Stimulated activated CD4-positive, alpha-beta T cell treated with anti-CD3 and anti-CD28 coated beads, Interleukin-2, amount 100 ng/mL, for 48 hours (primary cell): ENCODE results near the gene CYP2W1.

Source experiments
- DNase-seq, 2 donors: peaks; one replicate each; pipeline ENCODE4 v3.0.0-alpha.2; 2020

Gene CYP2W1

GRCh38 chr7:982511-983003, 424 bp upstream of the CYP2W1 start:
- no peak for DNase-seq

DNA sequence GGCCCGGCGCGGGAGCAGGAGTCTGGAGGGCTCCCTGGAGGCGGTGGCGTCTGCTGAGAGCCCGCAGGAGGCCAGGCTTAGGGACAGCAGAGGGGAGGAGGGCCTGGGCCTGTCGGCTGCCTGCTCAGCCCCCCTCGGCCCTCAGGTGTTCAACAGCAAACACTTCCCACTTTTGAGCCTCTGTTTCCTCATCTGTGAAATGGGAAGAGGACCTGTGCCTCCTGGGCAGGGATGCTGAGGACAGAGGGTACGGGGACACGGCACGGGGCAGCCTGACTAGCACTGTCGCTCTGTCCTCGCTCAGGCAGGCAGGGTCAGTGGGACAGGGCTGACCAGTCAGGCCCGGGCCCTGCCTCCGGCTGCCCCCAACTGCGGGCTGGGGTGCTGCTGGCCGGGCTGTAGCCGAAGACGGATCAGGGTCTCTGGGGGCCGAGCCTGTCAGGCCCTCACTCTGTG, 663 bp downstream of the CYP2W1 start:
- no peak for DNase-seq

- no peak for DNase-seq
Observed at GRCh38 chr7:984361-985126, 1.6 kb downstream of the CYP2W1 start.

GRCh38 chr7:985127-985416, 2.1 kb downstream of the CYP2W1 start:
- DNase-seq: no peak

DNA sequence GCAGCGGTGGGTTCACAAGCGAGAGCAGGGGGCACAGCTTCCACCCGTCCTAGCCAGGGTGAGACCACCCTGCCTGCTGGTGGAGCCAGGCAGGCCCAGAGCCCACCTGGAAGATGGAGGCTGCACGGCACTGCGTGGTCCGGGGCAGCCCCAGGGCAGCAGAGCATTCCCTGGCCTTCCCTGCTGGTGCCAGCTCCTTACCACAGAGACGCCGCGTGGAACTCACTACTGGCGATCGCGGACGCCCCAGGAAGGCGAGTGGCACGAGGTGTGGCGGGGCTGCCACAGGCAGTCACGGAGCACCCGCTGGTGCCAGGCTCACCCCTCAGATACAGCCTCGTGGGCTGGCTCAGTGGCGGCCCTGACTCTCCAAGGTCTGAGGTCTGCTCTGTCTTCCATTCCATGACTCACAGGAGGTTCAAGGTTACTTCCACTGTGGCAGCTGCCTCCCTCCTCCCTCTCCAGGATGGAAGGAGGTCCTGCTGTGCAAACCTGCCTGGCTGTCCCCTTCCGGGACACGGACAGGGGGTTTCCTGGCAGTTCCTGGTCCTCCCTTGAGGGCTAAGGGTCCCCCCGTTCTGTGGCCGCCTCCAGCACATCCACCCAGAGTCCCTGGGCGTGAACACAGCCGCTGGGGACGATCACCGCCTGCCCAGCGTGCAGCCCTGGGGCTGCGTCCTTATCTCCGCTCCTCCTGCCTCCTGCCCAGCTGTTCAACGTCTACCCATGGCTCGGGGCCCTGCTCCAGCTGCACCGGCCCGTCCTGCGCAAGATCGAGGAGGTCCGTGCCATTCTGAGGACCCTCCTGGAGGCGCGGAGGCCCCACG, 3.1 kb downstream of the CYP2W1 start:
- no peak for DNase-seq

GRCh38 chr7:986766-987751, 4.1 kb downstream of the CYP2W1 start:
- no peak for DNase-seq

- DNase-seq: no peak
Observed at GRCh38 chr7:987909-988308, 4.9 kb downstream of the CYP2W1 start.

- DNase-seq: no peak
Observed at GRCh38 chr7:988426-988911, 5.5 kb downstream of the CYP2W1 start.

- DNase-seq: no peak
Observed at GRCh38 chr7:988963-989529, 6.1 kb downstream of the CYP2W1 start.

GRCh38 chr7:990352-990932, 7.5 kb downstream of the CYP2W1 start:
- DNase-seq: no peak

- no peak for DNase-seq
Observed at GRCh38 chr7:990933-991728, 8.2 kb downstream of the CYP2W1 start.

DNA sequence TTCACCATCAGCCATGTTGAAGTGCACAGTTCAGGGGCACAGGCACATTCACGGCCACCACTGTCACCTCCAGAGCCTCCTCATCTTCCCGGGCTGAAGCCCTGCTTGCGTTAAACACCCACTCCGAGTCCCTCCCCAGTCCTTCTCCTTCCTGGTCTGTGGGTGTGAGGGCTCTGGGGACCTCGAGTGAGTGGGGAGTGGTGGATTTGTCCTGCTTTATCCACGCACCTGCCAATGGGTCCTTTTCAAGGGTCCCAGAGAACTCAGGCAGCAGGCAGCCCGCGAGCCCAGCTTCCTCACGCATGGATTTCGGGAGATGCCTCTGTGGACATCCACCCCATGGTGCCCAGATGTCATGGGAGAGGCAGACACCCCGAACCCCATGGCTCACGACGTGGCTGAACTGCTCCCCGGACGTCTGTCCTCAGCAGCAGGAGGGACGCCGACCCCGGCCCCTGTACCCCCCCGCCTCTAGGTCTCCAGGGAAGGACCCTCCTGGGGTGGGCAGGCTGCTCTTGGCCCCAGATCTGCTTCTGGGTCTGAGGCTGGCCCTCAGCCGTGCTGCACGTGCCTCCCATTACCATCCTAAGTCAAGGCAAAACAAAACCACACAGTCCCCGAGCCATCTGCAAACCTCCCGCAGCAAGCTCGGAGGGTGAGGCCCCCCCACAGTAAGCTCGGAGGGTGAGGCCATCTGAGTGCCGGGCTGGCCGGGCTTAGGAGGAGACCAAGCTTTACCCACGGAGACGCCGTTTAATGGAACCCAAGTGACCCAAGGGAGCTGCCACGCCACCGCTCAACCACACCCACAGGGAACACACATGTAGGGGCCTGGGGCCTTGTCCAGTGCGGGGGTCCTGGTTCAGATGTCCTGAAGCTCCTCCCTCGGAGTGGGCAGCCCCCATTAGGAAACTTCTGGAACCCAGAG, 9.0 kb downstream of the CYP2W1 start:
- DNase-seq: no peak

DNA sequence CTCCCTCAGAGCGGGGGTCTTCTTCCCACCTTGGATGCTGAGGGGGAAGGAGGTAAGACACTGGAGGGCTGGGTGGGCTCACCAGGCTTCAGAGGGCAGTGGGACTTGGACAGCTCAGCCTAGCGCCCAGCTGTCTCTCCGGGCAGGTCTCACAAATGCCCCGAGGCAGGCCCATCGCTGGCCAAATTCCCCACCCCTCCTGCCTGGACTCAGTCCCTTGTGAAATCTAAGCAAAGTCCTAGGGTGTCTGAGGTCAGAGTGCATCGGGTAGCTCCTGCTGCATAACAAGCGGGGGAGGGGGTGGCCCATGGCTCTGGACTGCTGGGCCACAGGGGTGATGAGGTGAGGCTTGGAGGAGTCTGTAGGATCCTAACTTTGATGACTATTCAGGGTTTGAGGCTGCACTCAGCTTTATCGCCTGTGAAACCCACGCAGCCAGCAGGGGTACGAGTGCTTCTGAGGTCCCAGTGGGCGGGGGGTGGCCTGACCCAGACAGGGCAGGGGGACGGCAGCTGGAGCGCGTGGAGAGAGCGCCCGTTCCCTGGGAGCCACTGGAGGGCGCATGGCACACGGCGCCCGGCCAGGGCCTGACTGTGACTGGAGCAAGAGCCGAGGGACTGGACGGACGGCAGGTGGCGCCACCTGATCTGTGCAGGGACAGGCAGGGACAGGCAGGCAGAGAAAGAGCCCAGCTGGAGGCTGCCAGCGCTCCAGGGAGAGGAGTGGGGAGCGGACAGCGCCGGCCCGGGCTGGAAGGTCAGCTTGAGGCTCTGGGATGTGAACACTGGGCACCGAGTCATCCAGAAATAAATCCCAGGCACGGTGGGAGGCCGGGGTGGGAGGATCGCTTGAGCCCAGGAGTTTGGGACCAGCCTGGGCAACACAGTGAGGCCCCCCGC, 10.0 kb downstream of the CYP2W1 start:
- peak; percentile 95 to 97 for DNase-seq

- no peak for DNase-seq
Observed at GRCh38 chr7:994592-995308, 11.8 kb downstream of the CYP2W1 start.

GRCh38 chr7:995571-995970, 12.6 kb downstream of the CYP2W1 start:
- DNase-seq: no peak

DNA sequence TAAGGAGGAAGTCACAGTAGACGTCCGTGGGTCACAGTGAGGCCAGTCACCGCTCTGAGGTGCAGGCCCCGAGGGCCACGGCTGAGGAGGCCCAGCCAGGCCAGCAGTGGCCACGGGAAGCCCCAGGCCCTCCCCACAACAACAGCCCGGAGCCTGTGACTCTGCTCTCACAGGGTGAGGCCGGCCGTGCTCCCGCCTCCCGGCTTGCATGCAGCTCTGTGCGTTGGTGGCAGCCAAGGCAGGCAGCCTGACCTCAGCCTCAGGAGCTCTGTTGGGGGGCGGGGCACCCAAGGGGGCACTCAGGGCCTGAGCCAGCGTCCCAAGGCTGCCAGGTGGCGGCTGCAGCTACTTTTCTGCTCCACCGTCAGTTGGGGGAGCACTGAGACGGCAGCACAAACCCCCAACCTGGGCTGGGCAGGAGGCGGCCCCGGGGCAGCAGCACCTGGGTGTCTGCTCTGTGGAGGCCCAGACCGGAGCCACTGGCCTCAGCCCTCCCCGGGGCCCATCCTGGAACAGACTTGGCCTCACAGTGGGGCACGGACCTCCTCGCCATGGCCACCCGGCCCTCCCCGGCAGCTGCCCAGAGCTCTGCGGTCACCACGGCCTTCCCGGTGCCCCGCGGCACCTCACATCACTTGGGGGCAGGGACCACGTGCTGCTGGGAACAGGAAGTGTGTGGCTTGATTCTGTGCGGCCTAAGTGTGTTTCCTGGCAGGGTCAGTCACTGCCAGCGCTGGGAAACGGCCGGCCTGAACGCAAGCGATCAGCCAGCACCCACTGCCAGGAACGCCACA, 13.3 kb downstream of the CYP2W1 start:
- DNase-seq: no peak
